Hematopoietic multipotent progenitor cell treated with erythropoietin and hydrocortisone succinate and interleukin-3 and kit ligand, for 17 days (in vitro differentiated cells): ENCODE measurements around the gene FAM168B.
"Not testable (repeated sequence)": the region's sequence is repeated elsewhere in the genome, so short reads cannot be mapped to it uniquely, and the experiment has no call there.

ENCODE experiments used
- DNase-seq: peaks from one replicate; pipeline ENCODE4 v3.0.0-alpha.2; 2015; ENCODE audit warnings: low spot score

Gene FAM168B

DNA sequence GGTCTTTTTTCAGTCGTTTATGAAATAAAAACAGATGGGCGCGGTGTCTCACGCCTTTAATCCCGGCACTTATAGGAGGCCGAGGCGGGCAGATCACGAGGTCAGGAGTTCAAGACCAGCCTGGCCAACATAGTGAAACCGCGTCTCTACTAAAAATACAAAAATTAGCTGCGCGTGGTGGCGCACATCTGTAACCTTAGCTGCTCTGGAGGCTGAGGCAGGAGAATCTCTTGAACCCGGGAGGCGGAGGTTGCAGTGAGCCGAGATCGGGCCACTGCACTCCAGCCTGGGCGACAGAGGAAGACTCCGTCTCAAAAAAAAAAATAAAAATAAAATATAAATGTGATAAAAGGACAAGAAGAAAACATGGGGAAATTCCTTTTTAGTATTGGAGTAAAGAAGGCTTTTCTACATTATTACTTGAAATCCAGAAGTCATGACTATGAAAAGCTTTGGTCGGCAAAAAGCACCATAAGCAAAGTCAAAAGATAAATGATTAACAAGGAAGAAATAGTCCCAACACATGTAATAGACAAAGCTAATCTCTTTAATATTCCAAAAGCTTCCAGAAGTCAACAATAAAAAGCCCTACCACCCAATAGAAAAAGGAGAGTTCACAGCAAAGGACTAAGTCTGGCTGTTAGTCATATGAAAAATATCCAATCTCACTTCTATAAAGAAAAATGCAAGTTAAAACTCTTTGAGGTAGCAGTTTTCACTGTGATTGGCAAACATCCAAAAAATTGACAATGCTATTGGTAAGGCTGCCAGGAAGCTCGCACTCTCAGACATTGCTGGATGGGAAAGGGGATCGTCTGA, 1.4 kb upstream of the FAM168B start:
- DNase-seq, result peak; percentile 15

DNA sequence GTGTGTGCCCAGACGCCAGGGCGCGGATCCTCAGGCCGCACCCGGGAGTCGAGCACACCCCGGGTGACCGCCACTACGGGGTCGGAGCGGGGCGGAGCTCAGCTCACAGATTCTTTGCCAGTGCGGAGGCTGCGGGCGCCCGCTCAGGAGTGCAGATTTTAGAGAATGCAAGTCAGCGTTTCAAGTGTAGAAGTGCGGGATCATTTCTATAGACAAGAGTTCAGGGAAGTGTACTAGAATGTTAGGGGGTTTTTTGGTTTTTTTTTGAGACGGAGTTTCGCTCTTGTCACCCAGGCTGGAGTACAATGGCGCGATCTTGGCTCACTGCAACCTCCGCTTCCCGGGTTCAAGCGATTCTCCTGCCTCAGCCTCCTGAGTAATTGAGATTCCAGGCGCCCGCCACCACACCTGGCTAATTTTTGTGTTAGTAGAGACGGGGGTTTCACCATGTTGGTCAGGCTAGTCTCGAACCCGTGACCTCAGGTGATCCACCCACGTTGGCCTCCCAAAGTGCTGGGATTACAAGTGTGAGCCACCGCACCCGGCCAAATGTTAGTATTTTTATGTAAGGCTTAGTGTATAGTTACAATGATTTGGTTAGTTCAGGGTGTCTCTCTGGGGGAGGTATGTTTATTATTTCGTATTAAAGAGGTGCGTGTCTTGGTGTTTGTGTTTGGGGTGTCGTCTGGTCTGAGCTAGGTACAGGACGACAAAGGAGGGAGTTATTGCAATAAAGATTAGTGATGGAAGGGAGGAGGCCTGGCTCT, 619 bp upstream of the FAM168B start:
- DNase-seq, result peak; percentile 24

DNA sequence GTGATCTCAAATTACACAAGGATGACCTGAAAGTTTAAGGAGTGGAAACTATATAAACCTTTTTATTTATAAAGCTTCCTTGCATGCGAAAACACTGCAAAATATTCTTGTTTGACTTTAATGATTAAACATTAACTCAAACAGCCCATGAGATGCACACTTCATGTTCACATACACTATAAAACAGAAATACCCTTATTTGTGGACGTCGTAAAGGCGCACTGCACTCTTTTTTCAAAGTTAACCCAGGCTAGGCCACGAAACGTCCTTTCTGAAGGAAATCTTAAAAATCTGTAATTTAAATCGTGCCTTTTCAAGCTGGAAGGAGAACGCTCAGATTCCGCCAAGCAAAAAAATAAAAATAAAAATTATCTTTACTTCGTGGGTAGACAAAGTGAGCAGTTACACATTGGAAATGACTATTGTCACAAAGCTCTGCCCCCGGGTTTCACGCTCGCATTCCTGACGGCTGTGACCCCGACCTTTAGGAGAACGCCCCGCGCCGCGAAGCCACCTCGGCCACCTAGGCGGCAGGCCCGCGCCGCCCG, 728 bp downstream of the FAM168B start:
- DNase-seq, result peak; percentile 17

DNA sequence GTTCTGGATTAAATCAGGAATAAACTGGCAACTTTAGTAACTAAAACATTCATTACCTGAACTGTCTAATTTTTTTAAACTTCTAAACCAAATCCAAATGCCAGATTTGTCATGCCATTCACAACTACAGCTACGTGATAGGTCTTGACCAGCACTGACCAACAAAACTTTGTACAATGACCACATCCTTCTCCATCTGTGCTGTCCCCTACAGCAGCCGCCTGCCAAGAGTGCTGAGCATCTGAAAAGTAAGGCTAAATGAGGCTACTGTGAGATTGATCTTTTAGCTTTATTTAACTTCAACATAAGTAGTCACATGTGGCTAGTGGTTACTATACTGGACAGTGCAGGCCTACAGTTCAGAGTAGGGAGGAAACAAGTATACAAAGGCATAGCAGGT, 7.6 kb downstream of the FAM168B start:
- DNase-seq, result no peak

DNA sequence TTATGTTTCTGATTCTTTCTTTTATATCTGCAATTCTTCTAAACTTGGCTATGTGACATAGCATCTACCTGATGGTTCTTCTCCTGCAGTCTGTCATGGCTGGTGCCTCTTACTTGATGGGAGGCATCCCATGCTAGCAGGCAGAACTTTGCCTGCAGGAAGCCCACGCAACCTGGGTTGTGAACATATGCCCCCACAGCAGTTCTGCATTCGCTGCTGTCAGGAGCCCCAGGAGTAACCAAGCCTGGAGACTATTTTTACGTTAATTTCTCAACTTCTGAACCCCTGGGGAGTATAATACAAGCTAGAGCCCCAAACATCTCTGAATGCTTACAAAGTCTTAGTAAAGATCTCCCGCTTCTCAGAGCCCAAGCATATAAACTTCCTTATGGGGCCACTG, 12.1 kb downstream of the FAM168B start:
- no peak for DNase-seq

DNA sequence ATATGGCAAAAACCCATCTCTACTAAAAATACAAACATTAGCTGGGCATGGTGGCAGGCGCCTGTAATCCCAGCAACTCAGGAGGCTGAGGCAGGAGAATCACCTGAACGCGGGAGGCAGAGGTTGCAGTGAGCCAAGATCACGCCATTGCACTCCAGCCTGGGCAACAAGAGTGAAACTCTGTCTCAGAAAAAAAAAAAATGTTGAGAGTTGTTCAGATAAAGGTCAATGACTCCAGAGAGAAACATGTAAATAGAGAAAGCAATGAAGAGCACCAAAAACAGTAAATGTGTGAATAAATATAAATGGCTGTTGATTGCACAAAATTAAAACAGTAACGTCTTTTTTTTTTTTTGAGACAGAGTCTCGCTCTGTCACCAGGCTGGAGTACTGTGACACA, 13.3 kb downstream of the FAM168B start:
- DNase-seq, result not testable (repeated sequence)

DNA sequence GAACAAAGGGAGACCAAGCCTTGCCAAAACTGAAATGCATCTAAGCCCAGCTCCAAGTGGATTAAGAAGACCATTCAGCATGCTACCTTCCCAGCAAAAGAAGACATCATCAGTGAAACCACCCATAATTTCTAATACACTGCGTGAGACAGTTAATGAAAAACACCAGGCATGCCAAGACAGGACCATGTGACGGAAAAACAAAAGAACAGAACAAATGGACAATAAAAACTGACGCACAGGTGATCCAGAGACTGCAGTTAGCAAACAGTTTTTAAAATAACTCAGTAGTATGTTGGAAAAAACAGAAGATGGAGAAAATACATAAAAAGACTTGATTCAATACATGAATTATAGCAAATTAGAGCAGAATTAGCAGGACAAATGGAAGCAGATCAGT, 15.3 kb downstream of the FAM168B start:
- no peak for DNase-seq

DNA sequence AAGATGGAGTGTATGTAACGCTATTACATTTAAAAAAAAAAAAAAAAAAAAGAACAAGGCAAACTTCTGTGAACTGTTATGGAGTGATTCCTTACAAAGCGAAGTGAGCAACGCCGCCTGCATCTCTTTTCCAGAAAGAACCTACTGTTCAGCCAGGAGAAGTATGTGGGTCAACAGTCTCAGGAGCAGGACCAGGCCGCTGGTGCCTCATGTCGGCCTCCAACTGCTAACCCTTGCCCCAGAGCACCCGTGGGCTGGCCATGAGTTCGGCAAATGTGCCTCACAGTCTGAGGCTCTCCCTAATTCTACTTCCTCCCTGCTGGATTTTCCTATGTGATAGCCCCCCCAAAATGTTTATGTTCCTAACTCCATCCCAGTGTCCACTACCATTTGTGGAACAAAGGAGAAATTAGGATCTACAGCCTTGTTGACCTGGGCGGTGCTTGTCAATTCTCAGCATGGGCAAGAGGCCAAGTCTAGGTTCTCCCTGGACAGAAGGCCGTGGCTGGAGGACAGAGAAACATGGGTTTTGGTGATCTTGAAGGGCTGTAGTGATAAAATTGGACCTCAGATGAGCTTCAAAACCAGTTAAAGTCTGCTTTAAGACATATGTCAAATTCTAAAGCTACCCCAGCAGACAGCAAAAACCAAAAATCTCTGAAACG, 15.9 kb downstream of the FAM168B start:
- DNase-seq, result no peak

DNA sequence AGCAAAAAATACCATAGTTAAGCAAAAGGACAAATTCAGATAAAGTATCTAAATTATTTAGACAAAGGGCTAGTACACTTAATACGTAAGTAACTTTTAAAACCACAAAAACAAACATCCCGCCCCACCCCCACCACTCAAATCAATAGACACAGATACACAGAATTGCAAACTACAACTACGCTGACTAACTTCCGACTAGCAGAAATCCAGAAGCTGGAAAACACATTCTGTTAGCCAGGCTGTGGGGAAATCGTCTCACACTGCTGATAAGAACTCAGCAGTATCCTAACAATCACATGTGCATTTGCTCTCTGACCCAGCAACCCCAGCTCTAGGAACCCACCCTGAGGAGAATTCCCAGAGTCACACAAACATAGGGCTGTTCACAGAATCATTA, 16.6 kb downstream of the FAM168B start:
- DNase-seq, result no peak

DNA sequence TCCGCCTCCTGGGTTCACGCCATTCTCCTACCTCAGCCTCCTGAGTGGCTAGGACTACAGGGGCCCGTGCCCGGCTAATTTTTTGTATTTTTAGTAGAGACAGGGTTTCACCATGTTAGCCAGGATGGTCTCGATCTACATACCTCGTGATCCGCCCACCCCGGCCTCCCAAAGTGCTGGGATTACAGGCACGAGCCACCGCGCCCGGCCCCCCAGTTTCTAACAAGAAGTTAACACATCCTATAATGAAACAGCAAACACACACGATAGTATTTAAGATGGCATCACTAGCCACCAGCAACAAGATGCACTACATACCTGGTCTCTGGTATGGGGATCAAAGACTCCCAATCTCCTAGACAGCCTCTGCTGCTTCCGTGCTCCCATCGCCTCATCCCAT, 17.7 kb downstream of the FAM168B start:
- DNase-seq, result not testable (repeated sequence)

DNA sequence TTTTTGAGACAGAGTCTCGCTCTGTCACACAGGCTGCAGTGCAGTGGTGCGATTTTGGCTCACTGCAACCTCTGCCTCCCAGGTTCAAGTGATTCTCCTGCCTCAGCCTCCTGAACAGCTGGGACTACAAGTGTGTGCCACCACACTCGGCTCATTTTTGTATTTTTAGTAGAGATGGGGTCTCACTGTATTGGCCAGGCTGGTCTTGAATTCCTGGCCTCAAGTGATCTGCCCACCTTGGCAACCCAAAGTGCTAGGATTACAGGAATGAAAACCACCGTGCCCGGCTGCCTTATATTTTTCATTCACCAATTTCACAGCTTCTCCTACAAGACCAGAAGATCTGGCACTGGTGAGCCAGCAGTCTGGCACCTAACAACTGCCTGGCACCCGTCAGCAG, 25.1 kb downstream of the FAM168B start:
- DNase-seq, result not testable (repeated sequence)

DNA sequence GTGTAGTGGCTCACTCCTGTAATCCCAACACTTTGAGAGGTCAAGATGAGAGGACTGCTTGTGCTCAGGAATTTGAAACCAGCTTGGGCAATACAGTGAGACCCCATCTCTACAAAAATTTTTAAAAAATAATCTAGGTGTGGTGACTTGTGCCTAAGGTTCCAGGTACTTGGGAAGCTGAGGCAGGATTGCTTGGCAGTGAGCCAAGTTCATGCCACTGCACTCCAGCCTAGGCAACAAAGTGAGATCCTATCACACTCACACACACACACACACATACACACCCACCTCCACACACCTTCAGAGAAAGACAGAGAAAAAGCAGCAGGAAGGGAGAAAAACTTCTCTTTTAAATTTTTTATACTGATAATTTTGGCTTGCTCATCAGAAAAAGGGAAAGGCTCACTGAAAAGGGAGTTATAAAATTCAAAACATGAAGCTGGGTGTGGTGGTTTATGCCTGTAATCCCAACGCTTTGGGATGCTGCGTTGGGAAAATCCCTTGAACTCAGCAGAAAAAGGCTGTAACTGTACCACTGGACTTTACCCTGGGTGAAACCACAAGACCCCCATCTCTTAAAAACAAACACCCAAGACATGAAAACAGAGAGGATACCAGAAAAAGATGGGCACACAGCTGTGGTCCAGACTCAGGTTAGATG, 25.7 kb downstream of the FAM168B start:
- peak; percentile 24 for DNase-seq

DNA sequence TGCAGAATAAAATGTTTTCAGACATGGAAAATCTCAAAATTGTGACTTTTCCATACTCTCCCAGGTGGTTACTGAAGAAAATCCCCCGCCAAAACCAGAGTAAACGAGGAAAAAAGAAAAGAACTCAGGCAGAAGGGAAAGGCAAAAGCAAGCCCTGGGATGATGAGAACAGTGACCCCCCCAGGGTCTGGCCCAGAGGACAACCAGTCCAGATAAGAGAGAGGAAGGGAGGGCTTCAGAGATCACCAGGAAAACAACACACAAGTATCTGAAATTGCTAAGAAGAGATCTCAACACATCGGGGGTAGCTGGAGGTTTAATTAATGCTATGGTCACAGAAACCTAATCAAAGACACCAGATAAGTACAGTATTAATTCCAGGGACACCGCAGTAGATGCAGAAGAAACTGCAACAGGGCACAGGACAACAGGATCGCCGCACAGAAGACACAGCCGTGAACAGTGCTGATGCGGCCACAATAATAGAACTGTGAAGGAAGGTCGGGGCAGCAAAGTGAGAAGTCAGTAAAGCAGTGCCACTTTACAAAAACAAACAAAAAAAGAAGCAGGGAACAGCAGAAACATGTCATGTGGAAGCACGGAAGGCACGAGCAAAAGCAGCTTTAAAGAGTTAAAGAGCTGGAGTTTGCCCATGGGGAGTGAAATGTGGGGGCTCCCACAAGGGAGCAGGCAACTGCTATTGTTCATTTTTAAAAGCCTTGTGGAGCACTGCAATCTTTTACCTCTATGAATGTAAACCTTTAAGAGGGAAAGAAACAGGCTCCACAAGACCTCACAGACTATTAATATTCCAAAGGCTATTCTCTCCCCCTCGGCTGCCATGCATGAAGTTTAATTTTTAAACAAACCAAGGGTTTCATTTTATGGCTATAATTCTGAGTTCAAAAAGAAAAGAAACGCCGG, 28.4 kb downstream of the FAM168B start:
- no peak for DNase-seq

DNA sequence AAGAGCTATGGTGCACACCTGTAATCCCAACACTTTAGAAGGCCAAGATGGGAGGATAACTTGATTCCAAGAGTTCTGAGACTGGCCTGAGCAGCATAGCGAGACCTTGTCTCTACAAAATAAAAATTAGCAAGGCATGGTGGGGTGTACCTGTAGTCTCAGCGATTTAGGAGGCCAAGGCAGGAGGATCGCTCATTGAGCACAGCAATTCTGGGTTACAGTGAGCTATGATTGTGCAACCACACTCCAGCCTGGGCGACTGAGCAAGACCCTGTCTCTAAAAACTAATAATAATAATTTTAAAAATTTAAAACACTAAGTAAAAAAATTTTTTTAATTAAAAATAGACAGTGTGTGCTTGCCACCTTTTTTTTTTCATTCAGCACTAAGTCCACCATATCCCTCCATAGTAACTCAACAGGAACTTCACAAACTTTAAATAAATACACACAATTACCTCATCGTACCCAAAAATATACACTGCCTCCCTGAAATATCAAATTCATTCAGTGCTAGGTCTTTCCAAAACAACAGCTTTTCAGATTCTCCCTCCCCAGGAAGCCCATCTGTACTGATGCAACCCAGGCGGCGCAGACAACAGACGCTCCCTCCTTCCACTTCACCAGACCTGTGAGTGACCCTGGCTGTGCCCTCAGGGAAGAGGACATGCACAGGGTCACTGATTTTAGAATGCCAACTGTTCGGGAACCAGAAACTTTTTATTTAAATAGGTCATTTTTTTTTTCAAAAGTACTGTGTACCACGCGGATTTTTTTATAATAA, 29.6 kb downstream of the FAM168B start:
- DNase-seq, result no peak

DNA sequence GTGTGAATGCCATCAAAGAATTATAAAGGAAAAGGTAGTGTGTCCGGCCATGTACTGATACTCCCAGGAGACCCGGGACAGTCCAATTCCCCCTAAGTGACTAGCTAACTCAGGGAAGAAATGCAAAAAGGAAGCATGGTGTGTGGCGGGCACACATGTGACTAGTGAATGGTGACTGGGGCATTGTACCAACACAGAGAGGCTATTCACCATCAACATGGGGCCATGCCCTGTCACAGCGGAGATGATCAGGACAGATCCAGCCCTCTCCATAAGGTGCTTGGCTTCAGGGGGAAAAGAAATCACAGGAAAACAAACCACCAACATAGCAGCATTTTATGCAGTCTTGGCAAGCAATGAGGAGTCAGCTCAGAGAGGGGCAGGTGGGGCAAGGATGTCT, 34.3 kb downstream of the FAM168B start:
- no peak for DNase-seq

DNA sequence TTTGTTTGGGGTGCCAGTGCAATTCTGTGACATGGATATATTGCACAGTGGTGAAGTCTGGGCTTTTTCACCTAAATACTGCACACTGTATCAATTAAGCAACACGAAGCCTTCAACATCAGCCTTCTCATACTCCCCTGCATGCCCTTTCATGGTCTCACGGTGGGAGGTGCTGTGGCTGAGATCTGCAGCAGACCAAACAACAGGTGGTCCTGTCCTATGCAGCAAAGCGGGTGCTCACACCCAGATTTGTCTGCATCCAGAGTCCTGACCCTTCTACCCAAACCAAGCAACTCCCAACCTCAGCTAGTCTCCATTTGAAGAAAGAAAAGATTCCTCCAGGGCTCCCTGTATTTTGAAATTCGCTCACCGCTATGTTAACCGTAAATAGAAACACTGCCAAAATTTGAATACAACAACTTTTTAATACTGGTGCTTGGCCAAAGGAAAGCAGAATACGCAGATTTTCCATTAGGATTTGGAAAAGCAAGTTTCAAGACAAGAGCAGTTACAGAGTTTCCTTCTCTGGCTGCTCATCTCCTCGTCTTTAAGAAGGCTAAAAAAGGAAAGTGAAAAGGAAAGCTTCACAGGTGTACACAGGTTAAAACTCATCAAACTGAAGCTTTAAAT, 34.9 kb downstream of the FAM168B start:
- DNase-seq, result no peak

DNA sequence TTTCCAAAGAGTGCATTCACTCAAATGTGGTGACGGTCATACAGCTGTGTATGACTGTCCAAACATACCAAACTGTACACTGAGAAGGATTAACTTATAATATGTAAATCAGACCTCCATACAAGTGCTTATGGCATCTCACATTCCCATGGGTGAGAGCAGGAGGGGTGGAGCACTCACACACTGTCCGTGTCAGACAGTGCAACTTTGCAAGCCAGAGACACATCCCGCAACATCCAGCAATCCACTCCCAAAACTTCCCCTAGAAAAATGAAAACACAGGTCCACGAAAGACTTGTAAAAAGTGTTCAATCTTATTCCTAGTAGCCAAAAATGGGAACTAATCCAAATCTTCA, 36.4 kb downstream of the FAM168B start:
- DNase-seq, result no peak

DNA sequence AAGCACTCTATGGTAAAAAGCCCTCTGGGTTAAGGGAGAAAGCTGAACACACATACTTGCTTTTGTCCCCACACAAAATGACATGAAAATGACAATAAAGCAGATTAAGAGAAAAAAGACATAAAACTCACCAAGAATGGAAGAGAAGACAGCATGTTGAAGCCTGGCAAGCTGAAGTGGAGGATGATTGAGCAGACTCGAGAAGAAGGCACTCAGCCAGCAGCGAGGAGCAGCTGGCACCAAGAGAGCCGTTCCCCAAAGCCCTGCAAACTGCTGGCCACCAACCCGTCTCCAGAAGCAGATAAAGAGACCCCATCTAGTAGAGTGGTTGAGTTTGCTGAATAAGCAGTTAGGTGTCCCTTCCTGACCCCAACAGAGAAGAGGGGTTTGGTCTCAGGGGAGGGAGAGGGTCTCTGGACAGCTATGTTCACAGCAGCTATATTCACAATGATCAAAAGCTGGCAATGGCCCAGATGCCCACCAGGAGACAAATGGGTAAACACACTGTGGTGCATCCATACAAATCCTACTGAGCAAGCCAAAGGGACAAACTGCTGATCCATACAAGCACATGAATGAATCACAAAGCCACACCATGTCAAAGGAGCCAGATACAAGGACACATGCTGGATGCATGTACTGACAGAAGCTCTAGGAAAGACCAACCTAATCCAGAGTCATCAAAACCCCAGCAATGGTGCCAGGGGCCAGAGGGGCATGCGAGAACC, 36.9 kb downstream of the FAM168B start:
- DNase-seq, result no peak
